K562 (cell line): ENCODE results near the gene CAMK2B. TPM values are rescaled to one million over a fixed set of nuclear protein-coding genes. Genes with fewer than 3 reads are reported as not detected.
A peak's percentile ranks its signal among the peaks of the same experiment; 100 is the strongest.

ENCODE experiments used
- ATAC-seq: fragments of 200-7000 bp; cut with Tn5 transposase; 3 replicates; pipeline ENCODE4 v1.9.1; 2020; ENCODE audit warnings: moderate library complexity
- BruUV-seq: library from RNA; stranded (reverse); fragments of 400-500 nt; replicated peaks from 2 replicates; lab custom pipeline; 2021; lab: Mats Ljungman, UMichigan
- CTCF ChIA-PET: fragments of 300-600 bp; formaldehyde crosslinking; extraction: SDS; loops from one replicate; lab custom pipeline; 2021; ENCODE audit warnings: low intra/inter-chr PET ratio; lab: Yijun Ruan, JAX
- POLR2A ChIA-PET: fragments of 300-600, 350-650 bp; sonication (Branson Sonifier 250); formaldehyde crosslinking; extraction: SDS; loops from one replicate; lab custom pipeline; 2021; ENCODE audit warnings: antibody characterized with exemption, inconsistent platforms; lab: Yijun Ruan, JAX
- DNase-seq, 4 experiments: peaks; one replicate each; pipeline versions ENCODE4 v3.0.0 to v3.0.0-alpha.2; 2011 to 2018; ENCODE audit warnings: low spot score in 3 of 4, mixed read lengths in 3 of 4; ENCODE audit errors: extremely low read depth in 1 of 4
- FAIRE-seq: peaks from 2 replicates; lab custom pipeline; 2011; peaks lifted over from hg19 to GRCh38; lab: Jason Lieb, UNC
- H2AFZ ChIP-seq: 2 replicates; pipeline ENCODE4 v1.6.0; 2011; ENCODE audit warnings: low read depth, low read length, control low read depth, inconsistent platforms
- H3K27ac ChIP-seq: fragments of 200-600 bp; 3 replicates; pipeline ENCODE4 v1.8.0; 2011; ENCODE audit warnings: low read depth, mild to moderate bottlenecking, control low read depth, inconsistent platforms, low read length, moderate library complexity, mixed read lengths; ENCODE audit errors: extremely low read depth
- H3K27me3 ChIP-seq, 2 experiments: fragments of 300-600 bp in 1 of 2; 2 replicates in 1 of 2; 3 replicates in 1 of 2; pipeline versions ENCODE4 v1.6.0 to v1.8.0; 2011; ENCODE audit warnings: inconsistent platforms in 2 of 2, low read length in 2 of 2, mild to moderate bottlenecking in 1 of 2, mixed read lengths in 1 of 2, moderate library complexity in 1 of 2; ENCODE audit not compliant: control insufficient read depth in 2 of 2, insufficient read depth in 2 of 2
- H3K36me3 ChIP-seq: fragments of 300-600 bp; 3 replicates; pipeline ENCODE4 v1.8.0; 2011; ENCODE audit warnings: mild to moderate bottlenecking, low read length, inconsistent platforms; ENCODE audit not compliant: control insufficient read depth, insufficient read depth
- H3K4me1 ChIP-seq, 2 experiments: fragments of 200-600 bp in 1 of 2; replicated peaks in 1 of 2; 2 replicates in 1 of 2; 3 replicates in 1 of 2; pipeline versions ENCODE4 v1.5.1 to v1.8.0; 2011; ENCODE audit warnings: inconsistent platforms in 2 of 2, low read length in 2 of 2, mild to moderate bottlenecking in 1 of 2, mixed read lengths in 1 of 2, moderate library complexity in 1 of 2; ENCODE audit not compliant: control insufficient read depth in 2 of 2, insufficient read depth in 2 of 2
- H3K4me2 ChIP-seq: 2 replicates; pipeline ENCODE4 v1.6.1; 2011; ENCODE audit warnings: low read length, control low read depth, inconsistent platforms, mixed read lengths; ENCODE audit not compliant: insufficient read depth
- H3K4me3 ChIP-seq: fragments of 200-600 bp; sonication (generic), shearing (Covaris generic); 2 replicates; pipeline ENCODE4 v1.5.1; 2016; ENCODE audit warnings: control low read depth, inconsistent platforms
- H3K79me2 ChIP-seq: fragments of 200-600 bp; 3 replicates; pipeline ENCODE4 v1.8.0; 2011; ENCODE audit warnings: low read length, inconsistent platforms; ENCODE audit not compliant: control insufficient read depth, insufficient read depth
- H3K9ac ChIP-seq, 2 experiments: 2 replicates each; pipeline versions ENCODE4 v1.6.0 to v1.6.1; 2011; ENCODE audit warnings: low read depth in 2 of 2, low read length in 2 of 2, control low read depth in 1 of 2, inconsistent platforms in 1 of 2, mild to moderate bottlenecking in 1 of 2, mixed read lengths in 1 of 2; ENCODE audit not compliant: insufficient read depth in 1 of 2
- H3K9me1 ChIP-seq: one replicate; pipeline ENCODE4 v1.6.0; 2011; ENCODE audit warnings: inconsistent platforms, mild to moderate bottlenecking, low read length, moderate library complexity; ENCODE audit not compliant: control insufficient read depth, insufficient read depth
- H3K9me3 ChIP-seq: replicated peaks from 2 replicates; pipeline ENCODE4 v1.5.1; 2011; ENCODE audit warnings: low read depth, low read length, inconsistent platforms; ENCODE audit not compliant: control insufficient read depth, insufficient read depth
- H4K20me1 ChIP-seq: replicated peaks from 2 replicates; pipeline ENCODE4 v1.6.1; 2011; ENCODE audit warnings: low read length, inconsistent platforms, mixed read lengths; ENCODE audit not compliant: control insufficient read depth, insufficient read depth
- CC2D1A ChIP-seq: fragments of 450-650 bp; IDR thresholded peaks from 2 replicates; pipeline ENCODE4 v1.6.1; 2017; ENCODE audit warnings: mild to moderate bottlenecking
- SAFB2 ChIP-seq: fragments of 200-400 bp; formaldehyde crosslinking; IDR thresholded peaks from 2 replicates; pipeline ENCODE4 v1.6.1; 2018; ENCODE audit warnings: borderline replicate concordance, low read length, low read depth, moderate library complexity; ENCODE audit not compliant: severe bottlenecking
- SMAD2 ChIP-seq: fragments of 150-350 bp; IDR thresholded peaks from 2 replicates; pipeline ENCODE4 v1.6.1; 2014; ENCODE audit warnings: low read depth, mild to moderate bottlenecking, low read length
- U2AF2 ChIP-seq: fragments of 200-400 bp; formaldehyde crosslinking; optimal IDR thresholded peaks from 2 replicates; pipeline ENCODE3; 2017; ENCODE audit warnings: low read depth, mild to moderate bottlenecking, low read length
- ZNF263 ChIP-seq: sonication (generic); formaldehyde crosslinking; IDR thresholded peaks from 2 replicates; pipeline ENCODE4 v1.8.0; 2022; ENCODE audit warnings: mild to moderate bottlenecking, missing genetic modification reagents, borderline replicate concordance
- WGBS: fragments of 100-300 bp; shearing (Covaris generic); methylation state at CpG from one replicate; pipeline ENCODE4 v1.1.6; 2016; ENCODE audit warnings: low coverage, mixed read lengths; ENCODE audit not compliant: insufficient coverage; ENCODE audit errors: missing lambda C conversion rate; 5-methylcytosine and 5-hydroxymethylcytosine counted together
- in situ Hi-C: fragments of 300-500 bp; cut with MboI; formaldehyde crosslinking; loops from 4 replicates; pipeline ENCODE4 v1.15.0; 2018; ENCODE audit warnings: inconsistent platforms, mixed read lengths
- intact Hi-C: fragments of 100-400 bp; cut with micrococcal nuclease; formaldehyde crosslinking; loops from 2 replicates; pipeline ENCODE4 v1.14.2; 2022
- polyA plus RNA-seq, 8 experiments: library from polyadenylated mRNA; depleted of rRNA in 4 of 8; stranded (reverse) in 5 of 8; unstranded in 3 of 8; fragments of >200 nt; fragmentation: Nextera tagmentation in 2 of 8; fragmentation: Illumina TruSeq in 1 of 8; extraction: Ambion mirVana in 2 of 8; extraction: Trizol in 1 of 8; gene quantifications; 2 replicates each; pipeline versions ENCODE4 v1.2.1 to v1.2.3, GENCODE V29; 2011 to 2014; ENCODE audit warnings: inconsistent platforms in 1 of 8, missing spikeins in 1 of 8
- total RNA-seq, 7 experiments: library from RNA; depleted of rRNA in 6 of 7; stranded (reverse); fragments of >200 nt in 6 of 7; fragmentation: Illumina TruSeq in 2 of 7; extraction: Trizol in 2 of 7; gene quantifications; 2 replicates each; pipeline versions ENCODE4 v1.2.1 to v1.2.3, GENCODE V29; 2011 to 2021; ENCODE audit warnings: low replicate concordance in 1 of 7
- TF ChIP-seq, protein P1 (sequence below): fragments of 450-650 bp; IDR thresholded peaks from 2 replicates; pipeline ENCODE4 v1.6.1; 2016; ENCODE audit warnings: borderline replicate concordance

The CAMK2B gene
- total and polyA plus RNA-seq, 9 of the 15 experiments (the other 6 are each of a cell fraction or from before 2014, with no cell fraction given), result 0.04 to 0.09 (median 0.05) TPM; not detected in 4

GRCh38 chr7:44273681-44274622 lies 51.4 kb downstream of the CAMK2B start:
- TF ChIP-seq CC2D1A (no peak), SAFB2 (no peak), ZNF263 (peak; percentile 46; the same call in 1 of the 2 replicates), SMAD2 (no peak), U2AF2 (no peak)
- TF ChIP-seq, protein P1, sequence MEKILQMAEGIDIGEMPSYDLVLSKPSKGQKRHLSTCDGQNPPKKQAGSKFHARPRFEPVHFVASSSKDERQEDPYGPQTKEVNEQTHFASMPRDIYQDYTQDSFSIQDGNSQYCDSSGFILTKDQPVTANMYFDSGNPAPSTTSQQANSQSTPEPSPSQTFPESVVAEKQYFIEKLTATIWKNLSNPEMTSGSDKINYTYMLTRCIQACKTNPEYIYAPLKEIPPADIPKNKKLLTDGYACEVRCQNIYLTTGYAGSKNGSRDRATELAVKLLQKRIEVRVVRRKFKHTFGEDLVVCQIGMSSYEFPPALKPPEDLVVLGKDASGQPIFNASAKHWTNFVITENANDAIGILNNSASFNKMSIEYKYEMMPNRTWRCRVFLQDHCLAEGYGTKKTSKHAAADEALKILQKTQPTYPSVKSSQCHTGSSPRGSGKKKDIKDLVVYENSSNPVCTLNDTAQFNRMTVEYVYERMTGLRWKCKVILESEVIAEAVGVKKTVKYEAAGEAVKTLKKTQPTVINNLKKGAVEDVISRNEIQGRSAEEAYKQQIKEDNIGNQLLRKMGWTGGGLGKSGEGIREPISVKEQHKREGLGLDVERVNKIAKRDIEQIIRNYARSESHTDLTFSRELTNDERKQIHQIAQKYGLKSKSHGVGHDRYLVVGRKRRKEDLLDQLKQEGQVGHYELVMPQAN, result no peak
- TF ChIP-seq, all 486 proteins: peak for 1
- Histone ChIP-seq H2AFZ (no peak overlapping the region), H4K20me1 (no peaks in the 10 kb centered on the region), H3K9ac (no peak overlapping the region), H3K4me3 (no peak overlapping the region), H3K4me2 (no peak overlapping the region), H3K9me1 (no peaks in the 10 kb centered on the region), H3K4me1 (peaks cover 0 to 15% of the 10 kb centered on the region in 2 experiments; a peak in 2 of 5 replicates), H3K36me3 (no peaks in the 10 kb centered on the region), H3K79me2 (no peaks in the 10 kb centered on the region), H3K27ac (no peak overlapping the region), H3K27me3 (peaks cover 31 to 81% of the 10 kb centered on the region in 2 experiments; a peak in 4 of 5 replicates), H3K9me3 (no peaks in the 10 kb centered on the region)
- ATAC-seq (peak; percentile 13; the same call in 1 of the 3 replicates), FAIRE-seq (no peak), DNase-seq (no peak)
- intact Hi-C loops, result no loop called here
- in situ Hi-C loops, result no loop called here
- POLR2A ChIA-PET, result interaction anchor here (0.5 to 1.0 kb wide), 3 partner anchors 16 to 1052 kb away, joined by 3 to 4 read pairs (median 3); no protein-coding TSS in a partner anchor
- BruUV-seq, result no TSS peak
- WGBS, result 7% methylated on average over 16 of the region's 22 CpGs
- CTCF ChIA-PET, result no interaction called here
